ENCODE measurements around the gene RAB30. TPM values are rescaled to one million over a fixed set of nuclear protein-coding genes. Genes with fewer than 3 reads are reported as not detected.
A peak's percentile ranks its signal among the peaks of the same experiment; 100 is the strongest.

Gene RAB30
- total RNA-seq, 4 donors from 2014 or later, result 29.8 to 57.1 (median 33.9) TPM

DNA sequence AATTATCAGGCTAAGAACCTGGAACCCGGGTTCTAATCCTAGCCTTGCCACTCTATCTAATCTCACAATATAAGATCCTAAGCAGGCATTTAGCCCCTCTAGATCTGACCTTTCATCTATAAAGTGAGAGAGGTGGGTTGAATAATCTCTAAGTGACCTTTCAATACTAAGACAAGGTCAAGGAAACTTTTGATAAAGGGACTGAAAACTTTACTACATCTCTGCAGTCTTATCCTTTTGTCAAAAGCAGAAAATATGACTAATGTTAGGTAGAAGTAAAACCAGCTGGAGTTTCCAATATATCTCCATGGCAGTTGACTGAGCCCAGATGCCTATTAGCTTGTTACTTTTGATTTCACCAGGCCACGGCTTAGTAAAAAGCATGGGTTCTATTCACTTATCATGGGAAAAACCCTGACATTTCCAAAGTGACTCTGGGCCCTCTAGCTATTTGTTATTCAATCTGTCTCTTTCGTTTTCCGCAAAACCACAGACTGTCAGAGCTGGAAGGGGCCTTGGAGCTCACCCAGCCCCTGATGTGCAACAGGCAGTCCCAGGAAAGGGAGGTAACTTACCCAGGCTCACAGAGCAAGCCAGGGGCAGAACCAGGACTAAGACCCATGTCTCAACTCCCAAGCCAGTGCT lies 75.8 kb downstream of the RAB30 start:
- no peaks in the 10 kb centered on the region for H3K36me3 ChIP-seq
- peak overlapping the region; percentile 55 to 75 (median 69) for H3K27ac ChIP-seq
- in situ Hi-C loops (cut with MboI; ENCODE audit: low sequenced_read_pairs in 4 of 4), result no loop called here
- no peaks in the 10 kb centered on the region for H3K27me3 ChIP-seq
- intact Hi-C loops (cut with DNase I; ENCODE audit: low total_unique reads), result loop anchor here (2.0 to 5.0 kb wide), 2 partner anchors 94 to 161 kb away; partner anchors contain the start of genes DDIAS, PCF11 and PRCP
- peak; percentile 42 to 60 for ATAC-seq
- peak overlapping the region in 1 of 4 donors; percentile 24 for H3K4me3 ChIP-seq
- TF ChIP-seq, protein P1, sequence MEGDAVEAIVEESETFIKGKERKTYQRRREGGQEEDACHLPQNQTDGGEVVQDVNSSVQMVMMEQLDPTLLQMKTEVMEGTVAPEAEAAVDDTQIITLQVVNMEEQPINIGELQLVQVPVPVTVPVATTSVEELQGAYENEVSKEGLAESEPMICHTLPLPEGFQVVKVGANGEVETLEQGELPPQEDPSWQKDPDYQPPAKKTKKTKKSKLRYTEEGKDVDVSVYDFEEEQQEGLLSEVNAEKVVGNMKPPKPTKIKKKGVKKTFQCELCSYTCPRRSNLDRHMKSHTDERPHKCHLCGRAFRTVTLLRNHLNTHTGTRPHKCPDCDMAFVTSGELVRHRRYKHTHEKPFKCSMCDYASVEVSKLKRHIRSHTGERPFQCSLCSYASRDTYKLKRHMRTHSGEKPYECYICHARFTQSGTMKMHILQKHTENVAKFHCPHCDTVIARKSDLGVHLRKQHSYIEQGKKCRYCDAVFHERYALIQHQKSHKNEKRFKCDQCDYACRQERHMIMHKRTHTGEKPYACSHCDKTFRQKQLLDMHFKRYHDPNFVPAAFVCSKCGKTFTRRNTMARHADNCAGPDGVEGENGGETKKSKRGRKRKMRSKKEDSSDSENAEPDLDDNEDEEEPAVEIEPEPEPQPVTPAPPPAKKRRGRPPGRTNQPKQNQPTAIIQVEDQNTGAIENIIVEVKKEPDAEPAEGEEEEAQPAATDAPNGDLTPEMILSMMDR (IDR thresholded peaks at IDR 0.05 in 4 of 5, conservative IDR thresholded peaks at IDR 0.05 in 1 of 5), result no peak
- no peak for TF ChIP-seq POLR2A (IDR thresholded peaks at IDR 0.05)
- H3K4me1 ChIP-seq, result peaks cover 87 to 91% of the 10 kb centered on the region in 2 donors
- H3K9me3 ChIP-seq, result no peaks in the 10 kb centered on the region
- peak; percentile 23 to 64 for DNase-seq

DNA sequence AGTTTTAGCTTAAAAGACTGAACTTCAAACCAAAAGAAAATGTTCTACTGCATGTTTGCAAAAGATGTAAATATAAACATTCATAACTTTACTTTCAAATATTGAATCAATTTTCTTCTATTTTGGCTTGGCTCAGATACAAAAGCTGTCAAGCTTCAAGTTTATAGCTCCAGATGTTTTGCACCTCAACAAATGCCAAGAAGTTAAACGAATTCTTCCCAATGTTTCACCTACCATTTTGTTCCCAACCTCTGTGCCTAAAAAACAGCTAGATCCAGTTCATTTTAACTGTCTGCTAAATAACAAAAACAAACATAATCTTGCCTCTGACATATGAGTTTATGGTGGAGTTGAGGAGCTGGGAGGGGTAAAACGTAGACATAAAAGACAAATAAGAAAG lies 76.5 kb downstream of the RAB30 start:
- no peak for DNase-seq
- no peak for ATAC-seq
- TF ChIP-seq POLR2A (IDR thresholded peaks at IDR 0.05), result no peak
- Histone ChIP-seq H3K27me3 (no peaks in the 10 kb centered on the region), H3K36me3 (no peaks in the 10 kb centered on the region), H3K27ac (peak overlapping the region; percentile 55 to 75 (median 69)), H3K4me1 (peaks cover 84 to 86% of the 10 kb centered on the region in 2 donors), H3K4me3 (no peak overlapping the region), H3K9me3 (no peaks in the 10 kb centered on the region)
- in situ Hi-C loops (cut with MboI; ENCODE audit: low sequenced_read_pairs in 4 of 4), result no loop called here
- intact Hi-C loops (cut with DNase I; ENCODE audit: low total_unique reads), result loop anchor here (5.0 kb wide), 1 partner anchor 93 kb away; the partner anchor contains the start of genes DDIAS and PRCP

- TF ChIP-seq, protein P1 (IDR thresholded peaks at IDR 0.05 in 4 of 5, conservative IDR thresholded peaks at IDR 0.05 in 1 of 5), result no peak
- TF ChIP-seq POLR2A (IDR thresholded peaks at IDR 0.05), result no peak
- no peak for ATAC-seq
- no peaks in the 10 kb centered on the region for H3K9me3 ChIP-seq
- no peak overlapping the region for H3K4me3 ChIP-seq
- in situ Hi-C loops (cut with MboI; ENCODE audit: low sequenced_read_pairs in 4 of 4), result no loop called here
- intact Hi-C loops (cut with DNase I; ENCODE audit: low total_unique reads), result loop anchor here (5.0 kb wide), 1 partner anchor 92 kb away; the partner anchor contains the start of genes DDIAS and PRCP
- peak overlapping the region; percentile 55 to 75 (median 69) for H3K27ac ChIP-seq
- no peaks in the 10 kb centered on the region for H3K27me3 ChIP-seq
- H3K4me1 ChIP-seq, result peaks cover 79 to 81% of the 10 kb centered on the region in 2 donors
- peaks cover 0 to 4% of the 10 kb centered on the region in 2 donors for H3K36me3 ChIP-seq
- DNase-seq, result no peak
Observed at GRCh38 chr11:82994604-82995230, 77.0 kb downstream of the RAB30 start.

DNA sequence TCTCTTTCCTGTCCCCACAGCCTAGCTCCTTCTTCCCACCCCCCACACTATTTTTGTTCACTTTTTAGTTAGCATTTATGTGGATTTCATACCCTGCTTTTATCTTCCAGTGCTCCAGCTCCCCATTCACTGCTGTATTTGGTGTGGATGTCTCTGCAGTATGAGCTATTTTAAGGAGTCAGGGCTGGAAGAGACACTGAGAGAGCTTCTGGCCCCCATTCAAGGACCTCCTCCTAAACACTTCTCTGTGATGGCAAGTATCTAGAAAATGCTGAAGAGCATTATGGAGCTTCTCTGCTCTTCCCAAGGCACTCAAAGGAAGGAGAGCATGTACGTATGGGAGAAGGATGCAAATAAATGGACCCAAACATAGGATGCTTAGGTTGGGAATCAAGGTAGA lies 79.5 kb downstream of the RAB30 start:
- intact Hi-C loops (cut with DNase I; ENCODE audit: low total_unique reads), result no loop called here
- DNase-seq (no peak), ATAC-seq (peak in 1 of 2 donors; percentile 36)
- Histone ChIP-seq H3K27me3 (no peaks in the 10 kb centered on the region), H3K9me3 (no peaks in the 10 kb centered on the region), H3K4me3 (no peak overlapping the region), H3K36me3 (peaks cover 0 to 8% of the 10 kb centered on the region in 2 donors), H3K27ac (peak overlapping the region in 1 of 4 donors; percentile 68), H3K4me1 (peaks cover 54 to 58% of the 10 kb centered on the region in 2 donors)
- in situ Hi-C loops (cut with MboI; ENCODE audit: low sequenced_read_pairs in 4 of 4), result no loop called here
- no peak for TF ChIP-seq POLR2A (IDR thresholded peaks at IDR 0.05)
- TF ChIP-seq, protein P1 (IDR thresholded peaks at IDR 0.05 in 4 of 5, conservative IDR thresholded peaks at IDR 0.05 in 1 of 5), result no peak

Measured in gastrocnemius medialis (tissue), 4 donors.